HEK293T (cell line): ENCODE results near the gene EPB41L3.

ENCODE experiments used
- ARNT ChIP-seq: fragments of 450-650 bp; IDR thresholded peaks from 2 replicates; pipeline ENCODE4 v1.6.1; 2017; ENCODE audit warnings: mild to moderate bottlenecking
- BHLHE40 ChIP-seq: fragments of 450-650 bp; IDR thresholded peaks from 2 replicates; pipeline ENCODE4 v1.6.1; 2016; ENCODE audit warnings: mild to moderate bottlenecking, moderate library complexity, borderline replicate concordance
- PKNOX1 ChIP-seq: fragments of 450-650 bp; IDR thresholded peaks from 2 replicates; pipeline ENCODE4 v1.6.1; 2016
- SUZ12 ChIP-seq: fragments of 450-650 bp; IDR thresholded peaks from 2 replicates; pipeline ENCODE4 v1.6.1; 2016; ENCODE audit warnings: mild to moderate bottlenecking

- TF ChIP-seq ARNT (no peak), SUZ12 (no peak), PKNOX1 (no peak), BHLHE40 (no peak)
Measured at GRCh38 chr18:5380586-5380985, 163.2 kb downstream of the EPB41L3 start.
